Liver (tissue), 9 donors: ENCODE measurements around the gene UQCRC1. TPM values are rescaled to one million over a fixed set of nuclear protein-coding genes. Genes with fewer than 3 reads are reported as not detected.

Experiments
- DNase-seq: peaks from one replicate; pipeline ENCODE4 v3.0.0-alpha.2; 2017; ENCODE audit warnings: low spot score
- H3K27ac ChIP-seq, 2 donors: one replicate each; pipeline ENCODE4 v1.7.0; 2013; ENCODE audit warnings: inconsistent platforms in 2 of 2, low read length in 2 of 2, control low read depth in 1 of 2, low read depth in 1 of 2, mild to moderate bottlenecking in 1 of 2
- H3K27me3 ChIP-seq, 4 donors: one replicate each; pipeline versions ENCODE4 v1.6.1 to v1.7.0; 2013; ENCODE audit warnings: low read length in 3 of 4, inconsistent platforms in 1 of 4, mild to moderate bottlenecking in 1 of 4, moderate library complexity in 1 of 4; ENCODE audit not compliant: control insufficient read depth in 4 of 4, insufficient read depth in 4 of 4
- H3K36me3 ChIP-seq, 4 donors: one replicate each; pipeline versions ENCODE4 v1.6.1 to v1.7.0; 2013; ENCODE audit warnings: low read length in 3 of 4, mild to moderate bottlenecking in 3 of 4, low read depth in 1 of 4, moderate library complexity in 1 of 4; ENCODE audit not compliant: control insufficient read depth in 4 of 4, insufficient read depth in 3 of 4
- H3K4me1 ChIP-seq, 4 donors: one replicate each; pipeline versions ENCODE4 v1.6.1 to v1.7.0; 2013; ENCODE audit warnings: low read length in 3 of 4, mild to moderate bottlenecking in 3 of 4, moderate library complexity in 1 of 4; ENCODE audit not compliant: control insufficient read depth in 4 of 4, insufficient read depth in 4 of 4
- H3K4me3 ChIP-seq, 3 donors: one replicate each; pipeline versions ENCODE4 v1.6.1 to v1.7.0; 2013; ENCODE audit warnings: low read length in 3 of 3, control low read depth in 1 of 3, low read depth in 1 of 3, mild to moderate bottlenecking in 1 of 3
- H3K9ac ChIP-seq, 2 donors: one replicate each; pipeline ENCODE4 v1.7.0; 2013; ENCODE audit warnings: low read length in 2 of 2, mild to moderate bottlenecking in 2 of 2, moderate library complexity in 2 of 2, control low read depth in 1 of 2, low read depth in 1 of 2
- H3K9me3 ChIP-seq, 4 donors: one replicate each; pipeline versions ENCODE4 v1.6.1 to v1.7.0; 2013; ENCODE audit warnings: low read length in 3 of 4; ENCODE audit not compliant: control insufficient read depth in 4 of 4
- FOXA1 ChIP-seq: IDR thresholded peaks from 2 replicates; pipeline ENCODE4 v1.6.1; 2016; ENCODE audit warnings: antibody characterized with exemption
- FOXA2 ChIP-seq: IDR thresholded peaks from 2 replicates; pipeline ENCODE4 v1.6.1; 2016; ENCODE audit warnings: antibody characterized with exemption
- HNF4G ChIP-seq: IDR thresholded peaks from 2 replicates; pipeline ENCODE4 v1.6.1; 2016; ENCODE audit warnings: antibody characterized with exemption
- NR2F2 ChIP-seq: IDR thresholded peaks from 2 replicates; pipeline ENCODE4 v1.6.1; 2016; ENCODE audit warnings: antibody characterized with exemption
- RAD21 ChIP-seq, 2 donors: IDR thresholded peaks; 2 replicates each; pipeline ENCODE4 v1.6.1; 2016; ENCODE audit warnings: antibody characterized with exemption in 2 of 2, mild to moderate bottlenecking in 2 of 2
- RXRA ChIP-seq, 2 donors: IDR thresholded peaks; 2 replicates each; pipeline ENCODE4 v1.6.1; 2017 to 2018; ENCODE audit warnings: antibody characterized with exemption in 2 of 2, mild to moderate bottlenecking in 1 of 2
- SP1 ChIP-seq: IDR thresholded peaks from 2 replicates; pipeline ENCODE4 v1.6.1; 2018; ENCODE audit warnings: antibody characterized with exemption, mild to moderate bottlenecking
- TAF1 ChIP-seq: conservative IDR thresholded peaks from 2 replicates; pipeline ENCODE4 v1.6.1; 2016; ENCODE audit warnings: antibody characterized with exemption, mild to moderate bottlenecking
- YY1 ChIP-seq: IDR thresholded peaks from 2 replicates; pipeline ENCODE4 v1.6.1; 2016; ENCODE audit warnings: antibody characterized with exemption, mild to moderate bottlenecking
- WGBS: extraction: QIAGEN DNeasy Blood & Tissue Kit; methylation state at CpG from one replicate; pipeline ENCODE4 v1.1.7; 2013; 5-methylcytosine and 5-hydroxymethylcytosine counted together
- polyA plus RNA-seq, 2 donors: library from polyadenylated mRNA; stranded (reverse) in 1 of 2; unstranded in 1 of 2; fragments of 200-250 nt in 1 of 2; fragments of >200 nt in 1 of 2; fragmentation: Nextera tagmentation in 1 of 2; extraction: Ambion mirVana in 1 of 2; gene quantifications; one replicate each; pipeline versions ENCODE4 v1.2.1 to v1.2.3, GENCODE V29; 2013 to 2015
- total RNA-seq, 2 donors: library from RNA; depleted of rRNA; stranded (reverse); fragments of >200 nt; gene quantifications; one replicate each; pipeline ENCODE4 v1.2.3, GENCODE V29; 2014
- TF ChIP-seq, protein P1 (sequence below): fragments of 150-350 bp; IDR thresholded peaks from 2 replicates; pipeline ENCODE4 v1.5.1; 2017; ENCODE audit warnings: improper control_type of control experiment, low read depth, low read length; ENCODE audit not compliant: missing input control
- TF ChIP-seq, protein P2 (sequence below): IDR thresholded peaks from 2 replicates; pipeline ENCODE4 v1.6.1; 2016; ENCODE audit warnings: antibody characterized with exemption
- TF ChIP-seq, protein P3 (sequence below): IDR thresholded peaks from 2 replicates; pipeline ENCODE4 v1.6.1; 2016; ENCODE audit warnings: antibody characterized with exemption, mild to moderate bottlenecking
- TF ChIP-seq, protein P4 (sequence below): IDR thresholded peaks from 2 replicates; pipeline ENCODE4 v1.6.1; 2016; ENCODE audit warnings: antibody characterized with exemption
- TF ChIP-seq, protein P5 (sequence below): IDR thresholded peaks from 2 replicates; pipeline ENCODE4 v1.6.1; 2016; ENCODE audit warnings: antibody characterized with exemption
- donor health status: healthy.
- donor health status: healthy.
- donor health status: healthy.
- donor health status: healthy.
- donor health status: healthy.

The UQCRC1 gene
- total and polyA plus RNA-seq, 4 donors, result 153 to 373 (median 289) TPM

DNA sequence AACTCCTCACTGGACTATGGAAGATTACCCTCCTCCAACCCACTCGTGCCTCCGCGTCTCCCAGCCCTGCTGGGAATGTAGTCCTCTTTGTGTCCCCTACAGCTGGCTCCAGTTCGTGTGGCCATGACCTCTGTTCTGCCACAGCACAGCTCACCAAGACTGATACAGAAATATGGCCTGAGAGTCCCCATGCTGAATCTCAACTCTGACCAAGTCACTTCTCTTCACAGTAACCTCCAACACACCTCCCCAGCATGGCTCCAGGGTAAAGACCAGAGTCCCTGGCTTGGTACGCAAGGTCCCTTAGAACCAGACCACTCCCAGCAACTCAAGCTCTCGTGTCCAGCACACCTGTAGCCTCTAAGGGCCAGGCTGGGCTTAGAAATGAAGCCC is 12.0 kb downstream of the UQCRC1 start:
- H3K9me3 ChIP-seq, result no peaks in the 10 kb centered on the region
- WGBS, result 83% methylated on average over 6 of the region's 6 CpGs
- H3K4me3 ChIP-seq, result no peak overlapping the region
- H3K36me3 ChIP-seq, result peaks cover 10 to 48% (median 34%) of the 10 kb centered on the region in 4 donors
- no peak overlapping the region for H3K27ac ChIP-seq
- no peak for TF ChIP-seq NR2F2
- no peak for TF ChIP-seq FOXA1
- TF ChIP-seq TAF1, result no peak
- TF ChIP-seq, protein P1, sequence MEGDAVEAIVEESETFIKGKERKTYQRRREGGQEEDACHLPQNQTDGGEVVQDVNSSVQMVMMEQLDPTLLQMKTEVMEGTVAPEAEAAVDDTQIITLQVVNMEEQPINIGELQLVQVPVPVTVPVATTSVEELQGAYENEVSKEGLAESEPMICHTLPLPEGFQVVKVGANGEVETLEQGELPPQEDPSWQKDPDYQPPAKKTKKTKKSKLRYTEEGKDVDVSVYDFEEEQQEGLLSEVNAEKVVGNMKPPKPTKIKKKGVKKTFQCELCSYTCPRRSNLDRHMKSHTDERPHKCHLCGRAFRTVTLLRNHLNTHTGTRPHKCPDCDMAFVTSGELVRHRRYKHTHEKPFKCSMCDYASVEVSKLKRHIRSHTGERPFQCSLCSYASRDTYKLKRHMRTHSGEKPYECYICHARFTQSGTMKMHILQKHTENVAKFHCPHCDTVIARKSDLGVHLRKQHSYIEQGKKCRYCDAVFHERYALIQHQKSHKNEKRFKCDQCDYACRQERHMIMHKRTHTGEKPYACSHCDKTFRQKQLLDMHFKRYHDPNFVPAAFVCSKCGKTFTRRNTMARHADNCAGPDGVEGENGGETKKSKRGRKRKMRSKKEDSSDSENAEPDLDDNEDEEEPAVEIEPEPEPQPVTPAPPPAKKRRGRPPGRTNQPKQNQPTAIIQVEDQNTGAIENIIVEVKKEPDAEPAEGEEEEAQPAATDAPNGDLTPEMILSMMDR, result no peak
- TF ChIP-seq RAD21 (IDR thresholded peaks at IDR 0.05), result no peak
- TF ChIP-seq HNF4G, result no peak
- TF ChIP-seq SP1, result no peak
- TF ChIP-seq, protein P2, sequence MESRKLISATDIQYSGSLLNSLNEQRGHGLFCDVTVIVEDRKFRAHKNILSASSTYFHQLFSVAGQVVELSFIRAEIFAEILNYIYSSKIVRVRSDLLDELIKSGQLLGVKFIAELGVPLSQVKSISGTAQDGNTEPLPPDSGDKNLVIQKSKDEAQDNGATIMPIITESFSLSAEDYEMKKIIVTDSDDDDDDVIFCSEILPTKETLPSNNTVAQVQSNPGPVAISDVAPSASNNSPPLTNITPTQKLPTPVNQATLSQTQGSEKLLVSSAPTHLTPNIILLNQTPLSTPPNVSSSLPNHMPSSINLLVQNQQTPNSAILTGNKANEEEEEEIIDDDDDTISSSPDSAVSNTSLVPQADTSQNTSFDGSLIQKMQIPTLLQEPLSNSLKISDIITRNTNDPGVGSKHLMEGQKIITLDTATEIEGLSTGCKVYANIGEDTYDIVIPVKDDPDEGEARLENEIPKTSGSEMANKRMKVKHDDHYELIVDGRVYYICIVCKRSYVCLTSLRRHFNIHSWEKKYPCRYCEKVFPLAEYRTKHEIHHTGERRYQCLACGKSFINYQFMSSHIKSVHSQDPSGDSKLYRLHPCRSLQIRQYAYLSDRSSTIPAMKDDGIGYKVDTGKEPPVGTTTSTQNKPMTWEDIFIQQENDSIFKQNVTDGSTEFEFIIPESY, result no peak
- TF ChIP-seq FOXA2, result no peak
- TF ChIP-seq, protein P3, sequence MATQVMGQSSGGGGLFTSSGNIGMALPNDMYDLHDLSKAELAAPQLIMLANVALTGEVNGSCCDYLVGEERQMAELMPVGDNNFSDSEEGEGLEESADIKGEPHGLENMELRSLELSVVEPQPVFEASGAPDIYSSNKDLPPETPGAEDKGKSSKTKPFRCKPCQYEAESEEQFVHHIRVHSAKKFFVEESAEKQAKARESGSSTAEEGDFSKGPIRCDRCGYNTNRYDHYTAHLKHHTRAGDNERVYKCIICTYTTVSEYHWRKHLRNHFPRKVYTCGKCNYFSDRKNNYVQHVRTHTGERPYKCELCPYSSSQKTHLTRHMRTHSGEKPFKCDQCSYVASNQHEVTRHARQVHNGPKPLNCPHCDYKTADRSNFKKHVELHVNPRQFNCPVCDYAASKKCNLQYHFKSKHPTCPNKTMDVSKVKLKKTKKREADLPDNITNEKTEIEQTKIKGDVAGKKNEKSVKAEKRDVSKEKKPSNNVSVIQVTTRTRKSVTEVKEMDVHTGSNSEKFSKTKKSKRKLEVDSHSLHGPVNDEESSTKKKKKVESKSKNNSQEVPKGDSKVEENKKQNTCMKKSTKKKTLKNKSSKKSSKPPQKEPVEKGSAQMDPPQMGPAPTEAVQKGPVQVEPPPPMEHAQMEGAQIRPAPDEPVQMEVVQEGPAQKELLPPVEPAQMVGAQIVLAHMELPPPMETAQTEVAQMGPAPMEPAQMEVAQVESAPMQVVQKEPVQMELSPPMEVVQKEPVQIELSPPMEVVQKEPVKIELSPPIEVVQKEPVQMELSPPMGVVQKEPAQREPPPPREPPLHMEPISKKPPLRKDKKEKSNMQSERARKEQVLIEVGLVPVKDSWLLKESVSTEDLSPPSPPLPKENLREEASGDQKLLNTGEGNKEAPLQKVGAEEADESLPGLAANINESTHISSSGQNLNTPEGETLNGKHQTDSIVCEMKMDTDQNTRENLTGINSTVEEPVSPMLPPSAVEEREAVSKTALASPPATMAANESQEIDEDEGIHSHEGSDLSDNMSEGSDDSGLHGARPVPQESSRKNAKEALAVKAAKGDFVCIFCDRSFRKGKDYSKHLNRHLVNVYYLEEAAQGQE, result no peak
- no peak for TF ChIP-seq YY1
- TF ChIP-seq, protein P4, sequence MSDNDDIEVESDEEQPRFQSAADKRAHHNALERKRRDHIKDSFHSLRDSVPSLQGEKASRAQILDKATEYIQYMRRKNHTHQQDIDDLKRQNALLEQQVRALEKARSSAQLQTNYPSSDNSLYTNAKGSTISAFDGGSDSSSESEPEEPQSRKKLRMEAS, result no peak
- TF ChIP-seq, protein P5, sequence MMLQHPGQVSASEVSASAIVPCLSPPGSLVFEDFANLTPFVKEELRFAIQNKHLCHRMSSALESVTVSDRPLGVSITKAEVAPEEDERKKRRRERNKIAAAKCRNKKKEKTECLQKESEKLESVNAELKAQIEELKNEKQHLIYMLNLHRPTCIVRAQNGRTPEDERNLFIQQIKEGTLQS, result no peak
- no peaks in the 10 kb centered on the region for H3K27me3 ChIP-seq
- no peak for DNase-seq
- peaks cover 0 to 4% (median 0%) of the 10 kb centered on the region in 4 donors for H3K4me1 ChIP-seq
- no peak overlapping the region for H3K9ac ChIP-seq

DNA sequence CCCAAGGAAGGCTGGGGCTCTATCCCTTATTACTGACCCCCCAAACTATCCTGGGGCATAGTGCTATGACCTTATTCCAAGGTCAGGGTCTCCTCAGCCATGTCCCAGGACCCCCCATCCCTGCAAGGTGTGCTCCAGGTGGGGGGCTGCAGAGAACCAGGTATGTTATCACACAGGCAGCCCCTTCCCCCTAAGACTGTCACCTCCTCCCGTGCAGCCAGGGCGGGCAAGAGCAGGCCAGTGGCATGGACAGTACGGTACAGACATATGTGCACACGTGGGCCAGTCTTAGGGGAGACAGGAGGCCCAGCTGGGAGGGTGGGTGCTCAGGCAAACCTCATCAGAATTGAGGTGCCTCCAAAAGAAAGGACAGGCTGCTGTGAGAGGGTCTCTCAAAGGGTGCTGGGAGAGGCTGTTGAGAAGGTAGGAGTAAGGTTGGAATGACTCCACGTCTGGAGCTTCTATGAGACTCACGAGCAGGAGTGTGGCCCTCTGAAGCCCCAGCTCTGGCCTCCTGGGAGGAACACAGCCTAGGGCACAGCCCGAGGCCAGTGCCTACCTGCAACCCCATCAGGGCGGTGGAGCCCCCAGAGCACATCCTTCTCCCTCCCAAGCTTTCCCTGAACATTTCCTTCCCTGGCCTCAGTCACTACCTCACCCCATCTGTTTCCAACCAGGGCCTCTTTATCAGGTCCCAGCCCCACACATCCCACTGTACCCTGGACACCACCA is 12.6 kb downstream of the UQCRC1 start:
- 85% methylated on average over 8 of the region's 8 CpGs for WGBS
- Histone ChIP-seq H3K36me3 (peaks cover 10 to 45% (median 32%) of the 10 kb centered on the region in 4 donors), H3K4me3 (no peak overlapping the region), H3K27ac (no peak overlapping the region), H3K9ac (no peak overlapping the region), H3K27me3 (no peaks in the 10 kb centered on the region), H3K4me1 (peaks cover 0 to 4% (median 0%) of the 10 kb centered on the region in 4 donors), H3K9me3 (no peaks in the 10 kb centered on the region)
- no peak for TF ChIP-seq RXRA (IDR thresholded peaks at IDR 0.05)
- no peak for TF ChIP-seq RAD21 (IDR thresholded peaks at IDR 0.05)
- TF ChIP-seq, protein P4, result no peak
- TF ChIP-seq, protein P1, result no peak
- no peak for TF ChIP-seq FOXA2
- TF ChIP-seq, protein P5, result no peak
- no peak for TF ChIP-seq YY1
- TF ChIP-seq SP1, result no peak
- no peak for DNase-seq
